ENCODE results near the gene FAM120B.

DNA sequence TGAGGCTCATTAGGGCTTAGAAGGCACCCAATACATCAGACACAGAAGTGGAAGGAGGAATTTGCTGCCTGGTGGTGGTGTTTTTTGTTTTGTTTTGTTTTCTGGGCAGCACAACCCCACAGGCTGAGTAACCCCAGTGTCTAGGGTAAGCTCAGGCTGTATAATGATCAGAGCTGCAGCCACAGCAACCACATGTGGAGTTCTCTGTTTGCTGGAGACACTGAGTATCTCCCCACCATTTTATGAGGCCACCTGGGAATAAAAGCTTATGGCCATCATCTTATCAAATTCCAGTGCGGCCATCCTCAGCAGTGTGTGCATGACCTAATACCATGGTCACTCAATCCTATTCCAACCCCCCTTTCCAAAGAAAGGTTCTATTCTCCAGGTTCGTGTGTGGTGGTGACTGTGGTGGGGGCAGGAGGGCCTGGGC lies 12.2 kb upstream of the FAM120B start:
- TF ChIP-seq CTCF (IDR thresholded peaks at IDR 0.05; ENCODE audit: poor library complexity, severe bottlenecking) (no peak), TAF1 (IDR thresholded peaks at IDR 0.05; ENCODE audit: low read depth) (no peak), RAD21 (conservative IDR thresholded peaks at IDR 0.05) (no peak), MXI1 (conservative IDR thresholded peaks at IDR 0.05; ENCODE audit: poor library complexity, severe bottlenecking) (no peak), EP300 (conservative IDR thresholded peaks at IDR 0.05; ENCODE audit: poor library complexity, severe bottlenecking) (no peak), POLR2AphosphoS5 (IDR thresholded peaks at IDR 0.05) (no peak), SMC3 (conservative IDR thresholded peaks at IDR 0.05; ENCODE audit: poor library complexity) (no peak), EZH2 (IDR thresholded peaks at IDR 0.05; ENCODE audit: borderline replicate concordance, insufficient read depth, low read length, poor library complexity, severe bottlenecking) (no peak)
